VCaP (cell line): ENCODE results near the gene JMJD7.

Experiments used
- H3K27ac ChIP-seq: fragments of 450-650 bp; 2 replicates; pipeline ENCODE4 v1.5.1; 2017
- TF ChIP-seq, protein P1 (sequence below): fragments of 450-650 bp; conservative IDR thresholded peaks from 2 replicates; pipeline ENCODE4 v1.5.1; 2017; ENCODE audit warnings: mild to moderate bottlenecking, moderate library complexity

JMJD7 gene

DNA sequence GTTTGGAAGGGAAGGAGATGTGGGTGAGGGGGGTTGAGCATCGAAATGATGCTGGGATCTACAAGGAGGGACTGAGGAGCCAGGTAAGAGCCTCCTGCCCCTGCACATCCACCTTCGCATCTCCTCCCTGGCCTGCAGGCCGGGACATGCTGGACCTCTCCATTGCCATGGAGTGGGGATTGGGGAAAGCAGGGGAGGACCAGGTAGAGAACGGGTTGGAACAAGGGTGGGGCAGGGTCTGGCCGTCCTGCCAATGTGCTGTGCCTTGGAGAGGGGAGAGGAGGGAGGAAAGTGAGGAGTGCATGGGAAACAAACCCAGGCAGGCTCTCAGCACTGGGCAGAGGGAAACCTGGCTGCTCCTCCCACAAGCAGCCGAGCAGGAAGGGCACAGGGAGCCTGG is 21.3 kb downstream of the JMJD7 start:
- TF ChIP-seq, protein P1, sequence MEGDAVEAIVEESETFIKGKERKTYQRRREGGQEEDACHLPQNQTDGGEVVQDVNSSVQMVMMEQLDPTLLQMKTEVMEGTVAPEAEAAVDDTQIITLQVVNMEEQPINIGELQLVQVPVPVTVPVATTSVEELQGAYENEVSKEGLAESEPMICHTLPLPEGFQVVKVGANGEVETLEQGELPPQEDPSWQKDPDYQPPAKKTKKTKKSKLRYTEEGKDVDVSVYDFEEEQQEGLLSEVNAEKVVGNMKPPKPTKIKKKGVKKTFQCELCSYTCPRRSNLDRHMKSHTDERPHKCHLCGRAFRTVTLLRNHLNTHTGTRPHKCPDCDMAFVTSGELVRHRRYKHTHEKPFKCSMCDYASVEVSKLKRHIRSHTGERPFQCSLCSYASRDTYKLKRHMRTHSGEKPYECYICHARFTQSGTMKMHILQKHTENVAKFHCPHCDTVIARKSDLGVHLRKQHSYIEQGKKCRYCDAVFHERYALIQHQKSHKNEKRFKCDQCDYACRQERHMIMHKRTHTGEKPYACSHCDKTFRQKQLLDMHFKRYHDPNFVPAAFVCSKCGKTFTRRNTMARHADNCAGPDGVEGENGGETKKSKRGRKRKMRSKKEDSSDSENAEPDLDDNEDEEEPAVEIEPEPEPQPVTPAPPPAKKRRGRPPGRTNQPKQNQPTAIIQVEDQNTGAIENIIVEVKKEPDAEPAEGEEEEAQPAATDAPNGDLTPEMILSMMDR = no peak
- H3K27ac ChIP-seq = no peak overlapping the region

DNA sequence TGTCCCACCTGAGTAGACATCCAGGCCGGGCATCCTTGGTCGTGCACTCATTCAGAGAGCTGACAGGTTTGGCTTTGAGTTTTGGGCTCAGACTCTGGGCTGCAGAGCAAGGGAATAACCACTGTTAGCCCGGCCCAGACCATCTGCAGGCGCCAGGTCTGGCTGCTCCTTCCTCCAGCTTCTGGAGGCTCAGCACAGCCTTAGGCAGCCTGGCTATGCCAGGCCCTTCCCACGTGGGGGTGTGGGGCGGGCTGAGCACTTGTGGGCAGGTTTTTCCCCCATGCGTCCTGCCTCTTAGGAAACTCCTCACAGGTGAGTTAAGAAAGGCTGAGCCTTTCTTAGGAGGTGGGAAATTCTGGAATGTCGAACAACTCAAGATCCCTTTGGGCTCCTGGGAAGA is 22.0 kb downstream of the JMJD7 start:
- TF ChIP-seq, protein P1 = no peak
- H3K27ac ChIP-seq = no peak overlapping the region

DNA sequence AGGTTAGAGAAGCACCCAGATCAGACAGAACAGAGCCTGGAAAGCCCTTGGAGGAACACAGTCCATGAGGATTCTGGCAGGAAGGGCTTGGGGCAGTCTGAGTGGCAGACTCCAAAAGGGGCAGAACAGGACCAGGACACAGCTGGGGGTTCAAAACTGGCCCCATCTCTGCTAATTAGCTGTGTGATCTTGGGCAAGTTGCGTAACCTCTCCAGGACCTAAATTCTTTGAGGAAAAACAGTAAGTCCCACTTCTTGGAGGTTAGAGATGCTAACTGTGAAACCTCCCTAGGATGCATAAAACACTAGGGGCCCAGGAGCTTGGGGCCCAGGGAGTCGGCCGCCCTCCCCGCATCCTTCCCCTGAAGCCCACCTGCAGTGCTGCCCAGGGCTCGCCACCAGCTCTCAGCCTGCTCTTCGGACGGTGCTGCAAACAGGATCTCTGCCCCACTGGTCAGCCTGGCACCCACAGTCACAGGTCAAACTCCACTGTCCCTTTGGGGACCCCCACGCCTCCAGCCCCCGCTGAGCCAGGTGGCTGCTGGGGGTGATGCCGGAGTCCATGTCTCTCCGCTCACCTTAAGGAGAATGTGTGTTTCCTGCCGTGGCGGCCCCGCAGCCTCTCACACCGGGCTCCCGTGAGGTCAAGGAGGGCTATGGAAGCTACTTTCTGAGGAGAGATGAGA is 22.7 kb downstream of the JMJD7 start:
- no peak overlapping the region for H3K27ac ChIP-seq
- TF ChIP-seq, protein P1 = no peak

DNA sequence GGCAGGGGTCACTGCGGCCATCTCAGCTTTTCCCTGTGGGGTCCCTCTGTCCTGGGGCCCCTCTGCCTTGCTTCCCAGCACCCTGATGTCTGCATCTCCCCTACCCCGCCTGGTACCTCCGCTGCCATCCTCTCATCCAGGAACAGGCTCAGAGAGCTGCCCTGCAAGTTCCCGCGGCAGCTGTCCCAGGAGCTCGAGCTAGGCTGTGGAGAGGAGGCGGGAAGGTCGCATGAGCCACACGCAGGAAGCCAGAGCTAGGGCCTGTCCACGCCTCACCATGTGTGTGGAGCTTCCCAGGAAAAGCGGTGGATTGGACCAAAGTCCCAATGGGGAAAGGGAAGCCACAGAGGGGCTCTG is 23.3 kb downstream of the JMJD7 start:
- H3K27ac ChIP-seq = no peak overlapping the region
- TF ChIP-seq, protein P1 = no peak

DNA sequence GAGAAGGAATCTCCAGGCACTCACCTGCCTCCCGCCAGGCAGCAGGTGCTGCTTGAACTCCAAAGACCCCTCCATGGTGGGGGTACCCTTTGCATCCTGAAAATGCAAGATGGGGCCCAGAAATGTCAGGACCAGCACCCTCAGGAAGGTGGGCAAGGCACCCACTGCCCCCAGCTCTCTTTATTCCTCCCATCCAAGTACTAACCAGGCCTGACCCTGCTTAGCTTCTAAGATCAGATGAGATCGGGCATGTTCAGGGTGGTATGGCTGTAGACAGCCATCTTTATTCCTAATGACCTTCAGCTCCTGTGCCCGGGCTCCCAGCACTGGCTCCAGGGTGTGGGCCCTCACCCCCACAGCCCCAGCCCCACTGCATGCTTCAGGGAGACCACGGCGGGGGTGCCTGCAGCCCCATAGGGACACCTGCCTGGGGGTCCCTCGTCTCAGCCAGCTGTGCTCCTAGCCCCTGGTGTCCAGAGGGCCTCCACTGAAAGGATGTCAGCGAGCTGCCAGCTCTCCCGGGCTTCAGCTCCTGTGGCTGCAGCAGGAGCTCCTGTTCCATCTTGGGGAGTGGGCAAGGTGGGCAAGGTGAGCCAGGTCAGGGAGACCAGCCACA is 24.0 kb downstream of the JMJD7 start:
- TF ChIP-seq, protein P1 = no peak
- H3K27ac ChIP-seq = no peak overlapping the region

DNA sequence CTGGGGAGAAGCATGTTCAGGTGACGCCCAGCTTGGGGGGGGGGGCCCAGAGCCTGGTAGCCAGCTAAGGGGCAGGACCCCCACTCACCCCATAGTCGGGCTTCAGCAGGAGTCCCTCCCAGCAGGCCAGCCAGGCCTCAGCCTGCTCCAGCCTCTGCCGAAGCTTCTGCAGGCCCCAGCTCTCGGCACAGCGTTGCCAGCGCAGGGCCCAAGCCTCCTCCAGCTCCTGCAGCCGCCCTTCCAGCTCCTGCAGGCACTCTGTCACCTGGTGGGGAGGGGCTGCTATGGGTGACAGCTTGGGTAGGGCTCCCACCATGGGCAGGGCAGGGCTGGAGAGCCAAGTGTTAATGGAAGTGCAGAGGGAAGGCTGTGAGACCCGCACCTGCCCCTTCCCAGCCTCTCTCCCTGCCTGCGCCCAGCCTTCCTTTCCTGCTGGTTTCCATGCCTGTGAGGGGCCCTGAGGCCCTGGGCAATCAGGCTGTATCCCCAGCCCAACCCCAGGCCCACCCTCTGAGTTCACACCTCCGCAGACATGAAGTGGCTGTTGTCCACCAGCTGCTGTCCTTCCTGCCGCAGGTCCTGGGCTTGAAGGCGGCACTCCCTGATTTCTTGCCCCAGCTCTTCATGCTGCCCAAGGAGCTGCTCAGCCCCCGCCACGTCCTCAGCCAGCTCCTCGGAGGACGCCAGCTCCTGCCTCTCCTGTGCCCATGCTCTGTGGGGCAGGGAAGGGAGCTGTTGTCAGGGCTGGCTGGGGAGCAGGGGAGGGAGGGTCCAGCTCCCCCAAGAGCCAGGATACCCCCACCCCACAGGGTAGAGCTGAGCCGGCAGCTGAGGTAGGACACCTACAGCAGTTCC is 25.1 kb downstream of the JMJD7 start:
- no peak overlapping the region for H3K27ac ChIP-seq
- TF ChIP-seq, protein P1 = no peak

DNA sequence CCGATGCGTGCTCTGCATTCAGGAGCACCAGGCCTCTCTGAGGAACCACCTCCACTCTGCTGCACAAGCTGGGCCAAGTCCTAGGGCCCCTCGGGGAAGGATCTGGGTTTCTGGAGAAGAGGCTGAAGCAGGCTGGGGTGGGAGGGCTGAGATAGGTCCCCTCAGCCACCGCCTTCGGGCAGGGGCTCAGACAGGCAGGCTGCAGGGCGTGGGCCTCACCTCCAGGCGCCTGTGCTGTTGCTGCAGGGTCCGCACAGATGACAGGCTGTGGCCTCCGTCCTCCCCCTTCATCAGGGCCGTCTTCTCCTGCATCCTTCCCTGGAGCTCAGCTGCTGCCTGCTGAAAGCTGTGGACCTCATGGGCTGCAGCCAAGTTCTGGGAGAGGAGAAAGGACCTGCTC is 25.9 kb downstream of the JMJD7 start:
- TF ChIP-seq, protein P1 = no peak
- H3K27ac ChIP-seq = no peak overlapping the region
